Colonic mucosa (tissue), 4 donors: ENCODE measurements around the gene MYO5C. TPM values are rescaled to one million over a fixed set of nuclear protein-coding genes. Genes with fewer than 3 reads are reported as not detected.

Source experiments
- DNase-seq: peaks from one replicate; pipeline ENCODE4 v3.0.0-alpha.2; 2020
- H3K27ac ChIP-seq: fragments of 200-600 bp; one replicate; pipeline ENCODE4 v1.8.0; 2021
- H3K27me3 ChIP-seq: fragments of 200-600 bp; one replicate; pipeline ENCODE4 v1.8.0; 2021
- H3K36me3 ChIP-seq: fragments of 200-600 bp; one replicate; pipeline ENCODE4 v1.8.0; 2021
- H3K4me1 ChIP-seq: fragments of 200-600 bp; one replicate; pipeline ENCODE4 v1.8.0; 2021; ENCODE audit warnings: mild to moderate bottlenecking
- H3K4me3 ChIP-seq: fragments of 200-600 bp; one replicate; pipeline ENCODE4 v1.8.0; 2021
- H3K9ac ChIP-seq, 2 donors: one replicate each; pipeline ENCODE4 v1.7.0; 2013; ENCODE audit warnings: control low read depth in 2 of 2, low read depth in 2 of 2, low read length in 2 of 2
- H3K9me3 ChIP-seq: fragments of 200-600 bp; one replicate; pipeline ENCODE4 v1.8.0; 2021
- CTCF ChIP-seq: fragments of 200-600 bp; IDR thresholded peaks from one replicate; pipeline ENCODE4 v1.8.0; 2022; ENCODE audit warnings: antibody characterized with exemption, mild to moderate bottlenecking
- intact Hi-C: fragments of 100-400 bp; cut with DNase I; formaldehyde crosslinking; loops from one replicate; pipeline ENCODE4 v1.14.1; 2022
- total RNA-seq, 2 donors: library from RNA; stranded (reverse); fragmentation: NEBNext Ultra II Directional in 1 of 2; extraction: Animal tissue kit (Norgen Biotek cat#: 25700) in 1 of 2; gene quantifications; one replicate each; pipeline ENCODE4 v1.2.1, GENCODE V29; 2021
- donor health status: healthy.
- donor health status: DM: no; HTN: no; CAD: no.
- donor health status: DM: no; HTN: no; CAD: no.

MYO5C gene
- total RNA-seq, 2 donors from 2014 or later, result 71.4 to 102 TPM

DNA sequence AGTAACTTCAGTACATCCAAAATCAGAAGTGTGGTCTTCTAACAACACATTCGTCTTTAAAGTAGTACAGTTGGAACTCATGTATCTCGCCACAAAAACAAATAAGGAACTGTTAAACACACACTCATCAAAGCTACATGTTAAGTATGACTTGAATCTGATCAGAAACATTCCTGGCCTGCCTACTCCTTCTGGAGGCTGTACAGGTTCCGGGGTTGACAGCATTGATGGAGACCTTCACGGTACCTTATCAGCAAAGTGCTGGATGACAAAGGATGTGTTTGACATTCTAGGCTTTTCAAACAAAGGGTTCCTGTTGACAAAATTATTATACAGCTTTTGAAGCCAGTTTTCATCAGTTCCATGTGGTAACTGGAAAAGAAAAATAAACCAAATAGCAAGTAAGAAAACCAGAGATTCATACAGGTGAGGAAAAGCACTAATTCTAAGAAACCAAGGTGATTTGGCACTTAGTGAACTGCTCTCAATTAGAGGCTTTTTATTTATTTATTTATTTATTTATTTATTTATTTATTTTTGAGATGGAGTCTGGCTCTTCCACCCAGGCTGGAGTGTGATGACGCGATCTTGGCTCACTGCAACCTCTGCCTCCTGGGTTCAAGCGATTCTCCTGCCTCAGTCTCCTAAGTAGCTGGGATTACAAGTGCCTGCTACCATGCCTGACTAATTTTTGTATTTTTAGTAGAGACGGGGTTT lies 44.3 kb downstream of the MYO5C start:
- Histone ChIP-seq H3K27ac (no peak overlapping the region), H3K27me3 (no peaks in the 10 kb centered on the region), H3K9ac (no peak overlapping the region), H3K36me3 (no peaks in the 10 kb centered on the region), H3K9me3 (no peaks in the 10 kb centered on the region), H3K4me1 (no peaks in the 10 kb centered on the region), H3K4me3 (no peak overlapping the region)
- intact Hi-C loops, result no loop called here
- DNase-seq, result no peak
- TF ChIP-seq CTCF, result no peak

GRCh38 chr15:52247461-52247860 lies 48.1 kb downstream of the MYO5C start:
- intact Hi-C loops, result no loop called here
- Histone ChIP-seq H3K36me3 (no peaks in the 10 kb centered on the region), H3K9me3 (no peaks in the 10 kb centered on the region), H3K27me3 (no peaks in the 10 kb centered on the region), H3K9ac (no peak overlapping the region), H3K4me3 (no peak overlapping the region), H3K4me1 (no peaks in the 10 kb centered on the region), H3K27ac (no peak overlapping the region)
- TF ChIP-seq CTCF, result no peak
- DNase-seq, result no peak

- no peak overlapping the region for H3K27ac ChIP-seq
- no peak for DNase-seq
- no peaks in the 10 kb centered on the region for H3K36me3 ChIP-seq
Observed at GRCh38 chr15:52246686-52247431, 48.7 kb downstream of the MYO5C start.

GRCh38 chr15:52243697-52244555 lies 51.7 kb downstream of the MYO5C start:
- Histone ChIP-seq H3K27me3 (no peaks in the 10 kb centered on the region), H3K27ac (no peak overlapping the region), H3K36me3 (no peaks in the 10 kb centered on the region), H3K4me1 (no peaks in the 10 kb centered on the region), H3K9ac (no peak overlapping the region), H3K4me3 (no peak overlapping the region), H3K9me3 (no peaks in the 10 kb centered on the region)
- no peak for DNase-seq
- no peak for TF ChIP-seq CTCF
- intact Hi-C loops, result no loop called here

More at GRCh38 chr15:52246686-52247431, 48.7 kb downstream of the MYO5C start:
- H3K9ac ChIP-seq, result no peak overlapping the region
- no peaks in the 10 kb centered on the region for H3K9me3 ChIP-seq
- H3K27me3 ChIP-seq, result no peaks in the 10 kb centered on the region
- no peak overlapping the region for H3K4me3 ChIP-seq
- no peak for TF ChIP-seq CTCF
- intact Hi-C loops, result no loop called here
- no peaks in the 10 kb centered on the region for H3K4me1 ChIP-seq

- no peaks in the 10 kb centered on the region for H3K27me3 ChIP-seq
- no peak overlapping the region for H3K4me3 ChIP-seq
- no peak overlapping the region for H3K9ac ChIP-seq
- H3K9me3 ChIP-seq, result no peaks in the 10 kb centered on the region
- no peak overlapping the region for H3K27ac ChIP-seq
- intact Hi-C loops, result no loop called here
- no peaks in the 10 kb centered on the region for H3K4me1 ChIP-seq
- no peak for DNase-seq
- H3K36me3 ChIP-seq, result no peaks in the 10 kb centered on the region
- TF ChIP-seq CTCF, result no peak
Observed at GRCh38 chr15:52243286-52243685, 52.3 kb downstream of the MYO5C start.
